HL-60 (cell line): ENCODE data around the gene EHBP1.

Experiments
- DNase-seq, 2 experiments: peaks; one replicate each; pipeline ENCODE4 v3.0.0-alpha.2; 2010 to 2020; ENCODE audit warnings: low read depth in 1 of 2, low spot score in 1 of 2
- H3K27ac ChIP-seq: fragments of 250-450 bp; sonication (Bioruptor Pico); replicated peaks from 2 replicates; pipeline ENCODE4 v1.5.1; 2020; ENCODE audit warnings: mild to moderate bottlenecking, moderate library complexity
- H3K27me3 ChIP-seq: fragments of 250-450 bp; sonication (Bioruptor Pico); 2 replicates; pipeline ENCODE4 v1.5.1; 2021; ENCODE audit warnings: mild to moderate bottlenecking, moderate library complexity; ENCODE audit not compliant: insufficient read depth, poor library complexity, severe bottlenecking
- H3K4me3 ChIP-seq: replicated peaks from 2 replicates; pipeline ENCODE4 v1.5.1; 2011; ENCODE audit warnings: mild to moderate bottlenecking, control low read depth, low read length; ENCODE audit not compliant: insufficient read depth
- CTCF ChIP-seq: IDR thresholded peaks from one replicate; pipeline ENCODE4 v1.5.1; 2011; ENCODE audit warnings: low read length, control low read depth, inconsistent platforms; ENCODE audit not compliant: insufficient read depth
- GABPA ChIP-seq: IDR thresholded peaks from 2 replicates; pipeline ENCODE4 v1.6.1; 2012; ENCODE audit warnings: low read depth
- POLR2AphosphoS5 ChIP-seq: IDR thresholded peaks from 2 replicates; pipeline ENCODE4 v1.6.1; 2012; ENCODE audit warnings: low read depth
- SPI1 ChIP-seq: IDR thresholded peaks from 2 replicates; pipeline ENCODE4 v1.6.1; 2012; ENCODE audit warnings: low read depth, mild to moderate bottlenecking, borderline replicate concordance
- TF ChIP-seq, protein P1 (sequence below): IDR thresholded peaks from 2 replicates; pipeline ENCODE4 v1.6.1; 2012; ENCODE audit warnings: low read depth; ENCODE audit not compliant: insufficient replicate concordance

EHBP1 gene

GRCh38 chr2:62928015-62928414 lies 222.5 kb downstream of the EHBP1 start:
- Histone ChIP-seq H3K27ac (no peak overlapping the region), H3K4me3 (no peak overlapping the region)
- DNase-seq, result no peak

DNA sequence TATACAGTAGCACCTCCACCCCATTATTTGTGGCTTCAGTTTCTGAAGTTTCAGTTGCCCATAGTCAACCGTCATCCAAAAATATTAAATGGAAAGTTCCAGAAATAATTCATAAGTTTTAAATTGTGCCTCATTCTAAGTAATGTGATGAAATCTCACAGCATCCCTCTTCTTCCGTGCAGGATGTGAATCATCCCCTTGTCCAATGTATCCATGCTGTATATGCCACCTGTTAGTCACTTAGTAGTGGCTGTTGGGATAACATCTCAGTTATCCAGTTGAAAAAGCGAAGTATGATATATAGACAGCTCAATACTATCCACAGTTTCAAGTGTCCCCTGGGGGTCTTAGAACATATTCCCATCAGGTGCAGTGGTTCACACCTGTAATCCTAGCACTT lies 226.0 kb downstream of the EHBP1 start:
- Histone ChIP-seq H3K27ac (no peak overlapping the region), H3K4me3 (no peak overlapping the region), H3K27me3 (no peaks in the 10 kb centered on the region)
- no peak for DNase-seq
- TF ChIP-seq POLR2AphosphoS5 (no peak), CTCF (no peak), GABPA (no peak), SPI1 (no peak)
- TF ChIP-seq, protein P1, sequence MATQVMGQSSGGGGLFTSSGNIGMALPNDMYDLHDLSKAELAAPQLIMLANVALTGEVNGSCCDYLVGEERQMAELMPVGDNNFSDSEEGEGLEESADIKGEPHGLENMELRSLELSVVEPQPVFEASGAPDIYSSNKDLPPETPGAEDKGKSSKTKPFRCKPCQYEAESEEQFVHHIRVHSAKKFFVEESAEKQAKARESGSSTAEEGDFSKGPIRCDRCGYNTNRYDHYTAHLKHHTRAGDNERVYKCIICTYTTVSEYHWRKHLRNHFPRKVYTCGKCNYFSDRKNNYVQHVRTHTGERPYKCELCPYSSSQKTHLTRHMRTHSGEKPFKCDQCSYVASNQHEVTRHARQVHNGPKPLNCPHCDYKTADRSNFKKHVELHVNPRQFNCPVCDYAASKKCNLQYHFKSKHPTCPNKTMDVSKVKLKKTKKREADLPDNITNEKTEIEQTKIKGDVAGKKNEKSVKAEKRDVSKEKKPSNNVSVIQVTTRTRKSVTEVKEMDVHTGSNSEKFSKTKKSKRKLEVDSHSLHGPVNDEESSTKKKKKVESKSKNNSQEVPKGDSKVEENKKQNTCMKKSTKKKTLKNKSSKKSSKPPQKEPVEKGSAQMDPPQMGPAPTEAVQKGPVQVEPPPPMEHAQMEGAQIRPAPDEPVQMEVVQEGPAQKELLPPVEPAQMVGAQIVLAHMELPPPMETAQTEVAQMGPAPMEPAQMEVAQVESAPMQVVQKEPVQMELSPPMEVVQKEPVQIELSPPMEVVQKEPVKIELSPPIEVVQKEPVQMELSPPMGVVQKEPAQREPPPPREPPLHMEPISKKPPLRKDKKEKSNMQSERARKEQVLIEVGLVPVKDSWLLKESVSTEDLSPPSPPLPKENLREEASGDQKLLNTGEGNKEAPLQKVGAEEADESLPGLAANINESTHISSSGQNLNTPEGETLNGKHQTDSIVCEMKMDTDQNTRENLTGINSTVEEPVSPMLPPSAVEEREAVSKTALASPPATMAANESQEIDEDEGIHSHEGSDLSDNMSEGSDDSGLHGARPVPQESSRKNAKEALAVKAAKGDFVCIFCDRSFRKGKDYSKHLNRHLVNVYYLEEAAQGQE, result no peak

More at GRCh38 chr2:62928015-62928414, 222.5 kb downstream of the EHBP1 start:
- H3K27me3 ChIP-seq, result no peaks in the 10 kb centered on the region
- TF ChIP-seq SPI1 (no peak), POLR2AphosphoS5 (no peak), GABPA (no peak), CTCF (no peak)
- TF ChIP-seq, protein P1, result no peak

GRCh38 chr2:62933398-62933917 lies 227.9 kb downstream of the EHBP1 start:
- Histone ChIP-seq H3K27me3 (no peaks in the 10 kb centered on the region), H3K27ac (no peak overlapping the region), H3K4me3 (no peak overlapping the region)
- no peak for TF ChIP-seq POLR2AphosphoS5
- TF ChIP-seq CTCF, result no peak
- no peak for TF ChIP-seq SPI1
- TF ChIP-seq, protein P1, result no peak
- TF ChIP-seq GABPA, result no peak
- no peak for DNase-seq
